Glutamatergic neuron (in vitro differentiated cells): ENCODE results near the gene ZNF532. TPM values are rescaled to one million over a fixed set of nuclear protein-coding genes. Genes with fewer than 3 reads are reported as not detected.

ENCODE experiments used
- DNase-seq: peaks from one replicate; pipeline ENCODE4 v3.0.0; 2022
- H3K27ac Mint-ChIP-seq: one replicate; pipeline ENCODE4 v1.8.0; 2020; ENCODE audit warnings: mild to moderate bottlenecking, mixed read lengths, inconsistent platforms; ENCODE audit not compliant: unreplicated experiment
- H3K27me3 Mint-ChIP-seq: one replicate; pipeline ENCODE4 v1.8.0; 2020; ENCODE audit warnings: mild to moderate bottlenecking, moderate library complexity, mixed read lengths, inconsistent platforms; ENCODE audit not compliant: unreplicated experiment
- H3K36me3 Mint-ChIP-seq: one replicate; pipeline ENCODE4 v1.8.0; 2020; ENCODE audit warnings: mild to moderate bottlenecking, mixed read lengths, inconsistent platforms; ENCODE audit not compliant: unreplicated experiment
- H3K4me1 Mint-ChIP-seq: one replicate; pipeline ENCODE4 v1.8.0; 2020; ENCODE audit warnings: mild to moderate bottlenecking, low read depth, mixed read lengths, inconsistent platforms; ENCODE audit not compliant: unreplicated experiment
- H3K4me3 Mint-ChIP-seq: one replicate; pipeline ENCODE4 v1.8.0; 2020; ENCODE audit warnings: mild to moderate bottlenecking, mixed read lengths, inconsistent platforms; ENCODE audit not compliant: unreplicated experiment
- H3K9me3 Mint-ChIP-seq: one replicate; pipeline ENCODE4 v1.8.0; 2020; ENCODE audit warnings: mild to moderate bottlenecking, moderate library complexity, mixed read lengths, inconsistent platforms; ENCODE audit not compliant: unreplicated experiment
- CTCF ChIP-seq: fragments of 200-600 bp; sonication (generic); IDR thresholded peaks from one replicate; pipeline ENCODE4 v1.5.0; 2021; ENCODE audit not compliant: partially characterized antibody, unreplicated experiment
- total RNA-seq: library from RNA; stranded (reverse); fragmentation: NEBNext Ultra II Directional; extraction: Animal tissue kit (Norgen Biotek cat#: 25700); gene quantifications from one replicate; pipeline ENCODE4 v1.2.1, GENCODE V29; 2021; ENCODE audit not compliant: unreplicated experiment

Gene ZNF532
- total RNA-seq, 1 donor from 2014 or later = 217 TPM

DNA sequence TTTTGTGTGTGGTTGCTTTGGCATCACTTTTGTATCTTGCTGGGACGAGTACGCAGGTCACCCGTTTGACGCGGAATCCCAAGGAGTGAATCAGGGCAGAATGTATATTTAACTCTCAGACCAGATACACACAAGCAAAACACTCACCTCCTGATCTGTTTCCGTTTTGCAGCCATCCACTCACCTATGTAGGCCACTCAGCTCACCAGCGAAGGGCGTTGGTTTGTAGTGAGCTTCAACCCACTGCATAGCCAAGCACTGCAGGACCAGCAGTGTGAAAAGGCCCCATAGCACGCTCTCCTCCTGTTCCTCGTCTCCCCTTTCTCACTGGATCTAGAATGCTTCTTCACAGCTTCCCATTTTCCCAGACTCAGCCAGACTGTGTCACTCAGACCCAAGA lies 58.3 kb downstream of the ZNF532 start:
- no peak for TF ChIP-seq CTCF

DNA sequence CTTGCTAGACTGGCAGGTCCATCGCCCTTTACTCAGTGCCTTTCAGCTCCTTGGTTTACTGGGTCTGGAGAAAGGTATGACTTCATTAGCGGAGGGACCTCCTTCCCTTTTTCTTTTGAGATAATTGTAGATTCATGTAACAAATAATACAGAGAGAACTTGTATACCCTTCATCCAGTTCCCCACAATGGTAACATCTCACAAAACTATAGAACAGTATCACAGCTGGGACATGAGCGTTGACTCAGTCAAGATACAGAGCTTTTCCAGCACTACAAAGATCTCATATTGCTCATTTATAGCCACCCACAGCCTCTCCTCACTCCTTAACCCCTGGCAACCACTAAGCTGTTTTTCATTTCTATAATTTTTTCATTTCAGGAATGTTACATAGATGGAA lies 59.8 kb downstream of the ZNF532 start:
- peaks cover 11% of the 10 kb centered on the region for H3K36me3 Mint-ChIP-seq
- TF ChIP-seq CTCF = no peak

More for the DNA sequence above, 58.3 kb downstream of the ZNF532 start:
- Mint-ChIP-seq H3K27ac (peak overlapping the region; percentile 34), H3K4me3 (no peak overlapping the region), H3K36me3 (peaks cover 18% of the 10 kb centered on the region), H3K4me1 (peaks cover 53% of the 10 kb centered on the region), H3K9me3 (peaks cover 4% of the 10 kb centered on the region), H3K27me3 (peaks cover 4% of the 10 kb centered on the region)
- DNase-seq = no peak

GRCh38 chr18:58927659-58928058 lies 63.0 kb downstream of the ZNF532 start:
- peaks cover 53% of the 10 kb centered on the region for H3K4me1 Mint-ChIP-seq
- no peak for TF ChIP-seq CTCF
- DNase-seq = no peak
- peak overlapping the region; percentile 74 for H3K4me3 Mint-ChIP-seq
- H3K27ac Mint-ChIP-seq = no peak overlapping the region
- H3K36me3 Mint-ChIP-seq = peaks cover 11% of the 10 kb centered on the region
- peaks cover 2% of the 10 kb centered on the region for H3K9me3 Mint-ChIP-seq
- peaks cover 2% of the 10 kb centered on the region for H3K27me3 Mint-ChIP-seq

More for the DNA sequence above, 59.8 kb downstream of the ZNF532 start:
- H3K27me3 Mint-ChIP-seq = peaks cover 2% of the 10 kb centered on the region
- no peak overlapping the region for H3K27ac Mint-ChIP-seq
- no peak for DNase-seq
- H3K9me3 Mint-ChIP-seq = peaks cover 2% of the 10 kb centered on the region
- no peak overlapping the region for H3K4me3 Mint-ChIP-seq
- H3K4me1 Mint-ChIP-seq = peaks cover 63% of the 10 kb centered on the region

- peak overlapping the region; percentile 67 for H3K27ac Mint-ChIP-seq
- H3K36me3 Mint-ChIP-seq = peaks cover 11% of the 10 kb centered on the region
- peaks cover 49% of the 10 kb centered on the region for H3K4me1 Mint-ChIP-seq
- H3K27me3 Mint-ChIP-seq = peaks cover 2% of the 10 kb centered on the region
- no peak for DNase-seq
- H3K9me3 Mint-ChIP-seq = peaks cover 2% of the 10 kb centered on the region
- no peak for TF ChIP-seq CTCF
- H3K4me3 Mint-ChIP-seq = peak overlapping the region; percentile 74
These were observed 63.7 kb downstream of the ZNF532 start for GRCh38 chr18:58928386-58928785.

- Mint-ChIP-seq H3K27ac (no peak overlapping the region), H3K4me3 (peak overlapping the region; percentile 63), H3K4me1 (peaks cover 52% of the 10 kb centered on the region), H3K27me3 (peaks cover 3% of the 10 kb centered on the region), H3K9me3 (peaks cover 5% of the 10 kb centered on the region), H3K36me3 (peaks cover 8% of the 10 kb centered on the region)
- no peak for TF ChIP-seq CTCF
- no peak for DNase-seq
These were observed 64.5 kb downstream of the ZNF532 start for GRCh38 chr18:58929206-58929605.
